Chondrocyte (in vitro differentiated cells): Measurements from ENCODE around the gene TGFB2. TPM values are rescaled to one million over a fixed set of nuclear protein-coding genes. Genes with fewer than 3 reads are reported as not detected.

Source experiments
- DNase-seq: peaks from one replicate; pipeline ENCODE4 v3.0.0; 2021; ENCODE audit warnings: mixed read lengths, low spot score
- H3K27ac Mint-ChIP-seq: one replicate; pipeline ENCODE4 v1.8.0; 2021; ENCODE audit warnings: mild to moderate bottlenecking, moderate library complexity, mixed read lengths; ENCODE audit not compliant: unreplicated experiment
- H3K27me3 Mint-ChIP-seq: 2 replicates; pipeline ENCODE4 v1.8.0; 2021; ENCODE audit warnings: low read depth, mixed read lengths
- H3K36me3 Mint-ChIP-seq: 2 replicates; pipeline ENCODE4 v1.8.0; 2021; ENCODE audit warnings: low read depth, mixed read lengths
- H3K4me1 Mint-ChIP-seq: 2 replicates; pipeline ENCODE4 v1.8.0; 2021; ENCODE audit warnings: low read depth, mild to moderate bottlenecking, mixed read lengths
- H3K4me3 Mint-ChIP-seq: one replicate; pipeline ENCODE4 v1.8.0; 2021; ENCODE audit warnings: mild to moderate bottlenecking, moderate library complexity, mixed read lengths; ENCODE audit not compliant: unreplicated experiment
- H3K9me3 Mint-ChIP-seq: 2 replicates; pipeline ENCODE4 v1.8.0; 2021; ENCODE audit warnings: low read depth, mixed read lengths
- CTCF ChIP-seq: fragments of 200-600 bp; sonication (generic); IDR thresholded peaks from 2 replicates; pipeline ENCODE4 v1.5.0; 2021; ENCODE audit warnings: antibody characterized with exemption, mild to moderate bottlenecking, moderate library complexity
- total RNA-seq: library from RNA; stranded (reverse); gene quantifications from 3 replicates; pipeline ENCODE4 v1.2.1, GENCODE V29; 2021

TGFB2 gene
- total RNA-seq, 1 donor from 2014 or later = 226 TPM

GRCh38 chr1:218482683-218483082 lies 137.5 kb downstream of the TGFB2 start:
- DNase-seq = no peak
- Mint-ChIP-seq H3K9me3 (peaks cover 3% of the 10 kb centered on the region), H3K36me3 (no peaks in the 10 kb centered on the region), H3K4me1 (peaks cover 48% of the 10 kb centered on the region), H3K27ac (peak overlapping the region; percentile 50), H3K27me3 (no peaks in the 10 kb centered on the region), H3K4me3 (no peak overlapping the region)
- no peak for TF ChIP-seq CTCF

- no peak overlapping the region for H3K27ac Mint-ChIP-seq
- no peak for DNase-seq
- no peak for TF ChIP-seq CTCF
- no peaks in the 10 kb centered on the region for H3K36me3 Mint-ChIP-seq
- no peaks in the 10 kb centered on the region for H3K27me3 Mint-ChIP-seq
- no peaks in the 10 kb centered on the region for H3K9me3 Mint-ChIP-seq
- H3K4me3 Mint-ChIP-seq = no peak overlapping the region
- peaks cover 53% of the 10 kb centered on the region for H3K4me1 Mint-ChIP-seq
These were observed 140.2 kb downstream of the TGFB2 start for GRCh38 chr1:218485241-218485928.

- H3K27me3 Mint-ChIP-seq = no peaks in the 10 kb centered on the region
- H3K36me3 Mint-ChIP-seq = no peaks in the 10 kb centered on the region
- no peak for DNase-seq
- peak overlapping the region; percentile 76 for H3K27ac Mint-ChIP-seq
- TF ChIP-seq CTCF = no peak
- H3K4me3 Mint-ChIP-seq = no peak overlapping the region
- H3K4me1 Mint-ChIP-seq = peaks cover 33% of the 10 kb centered on the region
- H3K9me3 Mint-ChIP-seq = peaks cover 3% of the 10 kb centered on the region
These were observed 143.4 kb downstream of the TGFB2 start for GRCh38 chr1:218488531-218488930.

GRCh38 chr1:218488986-218489385 lies 143.8 kb downstream of the TGFB2 start:
- DNase-seq = no peak
- no peak for TF ChIP-seq CTCF
- H3K4me1 Mint-ChIP-seq = peaks cover 37% of the 10 kb centered on the region
- peak overlapping the region; percentile 76 for H3K27ac Mint-ChIP-seq
- no peaks in the 10 kb centered on the region for H3K36me3 Mint-ChIP-seq
- H3K9me3 Mint-ChIP-seq = peaks cover 3% of the 10 kb centered on the region
- no peaks in the 10 kb centered on the region for H3K27me3 Mint-ChIP-seq
- H3K4me3 Mint-ChIP-seq = no peak overlapping the region

GRCh38 chr1:218490406-218490922 lies 145.3 kb downstream of the TGFB2 start:
- H3K4me1 Mint-ChIP-seq = peaks cover 50% of the 10 kb centered on the region
- DNase-seq = no peak
- peaks cover 3% of the 10 kb centered on the region for H3K9me3 Mint-ChIP-seq
- H3K36me3 Mint-ChIP-seq = no peaks in the 10 kb centered on the region
- no peak overlapping the region for H3K4me3 Mint-ChIP-seq
- peak overlapping the region; percentile 69 for H3K27ac Mint-ChIP-seq
- no peaks in the 10 kb centered on the region for H3K27me3 Mint-ChIP-seq
- TF ChIP-seq CTCF = no peak
